ENCODE data around the gene KCNIP2.

GRCh38 chr10:101828766-101829551, 14.6 kb downstream of the KCNIP2 start:
- TF ChIP-seq CHD2 (IDR thresholded peaks at IDR 0.05; ENCODE audit: low read length, partially characterized antibody) (no peak), EP300 (IDR thresholded peaks at IDR 0.05; ENCODE audit: borderline replicate concordance in 1 of 2, low read depth in 1 of 2, low read length in 1 of 2) (no peak), RAD21 (IDR thresholded peaks at IDR 0.05; ENCODE audit: low read length) (no peak), POLR2AphosphoS5 (IDR thresholded peaks at IDR 0.05; ENCODE audit: low read depth, low read length) (no peak), JUND (IDR thresholded peaks at IDR 0.05) (no peak)
- TF ChIP-seq, protein P1, sequence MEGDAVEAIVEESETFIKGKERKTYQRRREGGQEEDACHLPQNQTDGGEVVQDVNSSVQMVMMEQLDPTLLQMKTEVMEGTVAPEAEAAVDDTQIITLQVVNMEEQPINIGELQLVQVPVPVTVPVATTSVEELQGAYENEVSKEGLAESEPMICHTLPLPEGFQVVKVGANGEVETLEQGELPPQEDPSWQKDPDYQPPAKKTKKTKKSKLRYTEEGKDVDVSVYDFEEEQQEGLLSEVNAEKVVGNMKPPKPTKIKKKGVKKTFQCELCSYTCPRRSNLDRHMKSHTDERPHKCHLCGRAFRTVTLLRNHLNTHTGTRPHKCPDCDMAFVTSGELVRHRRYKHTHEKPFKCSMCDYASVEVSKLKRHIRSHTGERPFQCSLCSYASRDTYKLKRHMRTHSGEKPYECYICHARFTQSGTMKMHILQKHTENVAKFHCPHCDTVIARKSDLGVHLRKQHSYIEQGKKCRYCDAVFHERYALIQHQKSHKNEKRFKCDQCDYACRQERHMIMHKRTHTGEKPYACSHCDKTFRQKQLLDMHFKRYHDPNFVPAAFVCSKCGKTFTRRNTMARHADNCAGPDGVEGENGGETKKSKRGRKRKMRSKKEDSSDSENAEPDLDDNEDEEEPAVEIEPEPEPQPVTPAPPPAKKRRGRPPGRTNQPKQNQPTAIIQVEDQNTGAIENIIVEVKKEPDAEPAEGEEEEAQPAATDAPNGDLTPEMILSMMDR (IDR thresholded peaks at IDR 0.05), result no peak
